GM10266 (cell line): ENCODE data around the gene ADD1.
A peak's percentile ranks its signal among the peaks of the same experiment; 100 is the strongest.
"Not testable (repeated sequence)": the region's sequence is repeated elsewhere in the genome, so short reads cannot be mapped to it uniquely, and the experiment has no call there.

Source experiments
- DNase-seq: peaks from one replicate; pipeline ENCODE4 v3.0.0; 2012; ENCODE audit errors: extremely low spot score
- CTCF ChIP-seq: IDR thresholded peaks from 2 replicates; pipeline ENCODE4 v1.5.1; 2012; ENCODE audit warnings: mild to moderate bottlenecking, low read depth; ENCODE audit not compliant: control insufficient read depth, insufficient read depth; ENCODE audit errors: missing control alignments

The ADD1 gene

GRCh38 chr4:2958446-2958845 lies 114.8 kb downstream of the ADD1 start:
- TF ChIP-seq CTCF, result no peak
- DNase-seq, result no peak

GRCh38 chr4:2960450-2960849 lies 116.8 kb downstream of the ADD1 start:
- not testable (repeated sequence) for DNase-seq

GRCh38 chr4:2961421-2961810 lies 117.8 kb downstream of the ADD1 start:
- no peak for TF ChIP-seq CTCF
- DNase-seq, result no peak

GRCh38 chr4:2961811-2962441 lies 118.3 kb downstream of the ADD1 start:
- TF ChIP-seq CTCF, result no peak
- peak; percentile 47 for DNase-seq

GRCh38 chr4:2962614-2963174 lies 119.0 kb downstream of the ADD1 start:
- peak; percentile 61 for DNase-seq
- TF ChIP-seq CTCF, result no peak

- peak; percentile 99 for DNase-seq
- TF ChIP-seq CTCF, result peak; percentile 37
Observed at GRCh38 chr4:2963175-2963965, 119.7 kb downstream of the ADD1 start, which contains the start of the genes GRK4 and NOP14. TSS of gene GRK4 (plus strand) at chr4:2963571. CDS start at chr4:2964071, 500 bp downstream. TSS of gene NOP14 (minus strand) at chr4:2963406. CDS start at chr4:2963319, 87 bp downstream.

- TF ChIP-seq CTCF, result no peak
Observed at GRCh38 chr4:2963966-2964471, 120.4 kb downstream of the ADD1 start.

More at GRCh38 chr4:2963966-2964471, 120.4 kb downstream of the ADD1 start:
- DNase-seq, result no peak
